AG10803 (cell line): Measurements from ENCODE around the gene SPATA31C1.
"Not testable (repeated sequence)": the region's sequence is repeated elsewhere in the genome, so short reads cannot be mapped to it uniquely, and the experiment has no call there.

Source experiments
- DNase-seq: peaks from one replicate; pipeline ENCODE4 v3.0.0; 2010; ENCODE audit warnings: low read depth
- H3K4me3 ChIP-seq: 2 replicates; pipeline ENCODE4 v1.5.1; 2011; ENCODE audit warnings: mild to moderate bottlenecking, low read length, control low read depth
- TF ChIP-seq, protein P1 (sequence below): conservative IDR thresholded peaks from 2 replicates; pipeline ENCODE4 v1.5.1; 2011; ENCODE audit warnings: mild to moderate bottlenecking, low read length, control low read depth, inconsistent platforms

Gene SPATA31C1

DNA sequence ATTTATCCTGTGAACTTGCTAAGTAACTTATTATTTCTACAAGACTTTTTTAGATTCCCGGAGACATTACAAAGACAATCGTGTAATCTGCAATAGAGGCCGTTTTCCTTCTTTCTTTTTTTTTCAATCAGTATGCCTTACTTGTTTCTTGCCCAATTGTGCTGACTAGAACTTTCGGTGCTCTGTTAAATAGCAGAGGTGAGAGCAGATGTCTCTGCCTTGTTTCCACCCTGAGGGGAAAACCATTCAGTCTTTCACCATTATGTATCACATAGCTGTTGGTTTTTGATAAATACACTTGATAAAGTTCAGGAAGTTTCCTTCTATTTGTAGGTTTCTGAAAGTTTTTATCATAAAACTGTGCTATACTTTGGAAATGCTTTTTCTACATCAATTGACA is 24.8 kb upstream of the SPATA31C1 start:
- H3K4me3 ChIP-seq: no peak overlapping the region
- TF ChIP-seq, protein P1, sequence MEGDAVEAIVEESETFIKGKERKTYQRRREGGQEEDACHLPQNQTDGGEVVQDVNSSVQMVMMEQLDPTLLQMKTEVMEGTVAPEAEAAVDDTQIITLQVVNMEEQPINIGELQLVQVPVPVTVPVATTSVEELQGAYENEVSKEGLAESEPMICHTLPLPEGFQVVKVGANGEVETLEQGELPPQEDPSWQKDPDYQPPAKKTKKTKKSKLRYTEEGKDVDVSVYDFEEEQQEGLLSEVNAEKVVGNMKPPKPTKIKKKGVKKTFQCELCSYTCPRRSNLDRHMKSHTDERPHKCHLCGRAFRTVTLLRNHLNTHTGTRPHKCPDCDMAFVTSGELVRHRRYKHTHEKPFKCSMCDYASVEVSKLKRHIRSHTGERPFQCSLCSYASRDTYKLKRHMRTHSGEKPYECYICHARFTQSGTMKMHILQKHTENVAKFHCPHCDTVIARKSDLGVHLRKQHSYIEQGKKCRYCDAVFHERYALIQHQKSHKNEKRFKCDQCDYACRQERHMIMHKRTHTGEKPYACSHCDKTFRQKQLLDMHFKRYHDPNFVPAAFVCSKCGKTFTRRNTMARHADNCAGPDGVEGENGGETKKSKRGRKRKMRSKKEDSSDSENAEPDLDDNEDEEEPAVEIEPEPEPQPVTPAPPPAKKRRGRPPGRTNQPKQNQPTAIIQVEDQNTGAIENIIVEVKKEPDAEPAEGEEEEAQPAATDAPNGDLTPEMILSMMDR: no peak
- no peak for DNase-seq

DNA sequence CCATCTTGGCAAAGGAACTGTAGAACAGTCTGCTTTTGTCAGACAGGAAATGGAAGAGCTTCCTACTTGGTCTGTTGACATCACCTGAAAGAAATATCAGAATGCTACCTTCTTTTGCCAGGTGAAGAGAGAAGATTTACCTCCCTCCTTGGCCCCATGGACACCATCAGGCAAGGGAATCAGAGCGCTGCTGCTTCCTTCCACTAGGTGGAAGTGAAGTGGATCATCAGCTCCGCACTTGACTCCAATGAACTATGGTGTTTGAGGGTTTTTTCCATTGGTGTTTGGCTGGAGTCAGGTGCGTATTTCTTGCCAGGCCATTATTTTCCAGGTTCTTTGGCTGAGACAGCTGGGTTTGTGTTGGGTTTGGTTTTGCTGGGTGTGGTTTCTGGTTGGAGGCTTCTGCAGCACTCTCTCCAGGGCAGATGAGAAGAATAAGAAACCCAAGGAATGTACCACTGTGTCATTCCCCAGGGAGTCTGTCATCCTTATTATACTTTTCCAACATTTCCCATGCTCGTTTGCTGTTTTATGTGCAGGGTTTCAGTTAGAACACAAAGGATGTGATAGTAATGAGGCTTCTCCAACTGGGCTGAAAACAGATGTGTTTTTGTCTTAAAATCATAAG is 22.6 kb upstream of the SPATA31C1 start:
- no peak overlapping the region for H3K4me3 ChIP-seq
- peak; percentile 53 for DNase-seq
- TF ChIP-seq, protein P1: 0 out of 2 replicates have a peak, but pooled peaks have one; percentile 1

DNA sequence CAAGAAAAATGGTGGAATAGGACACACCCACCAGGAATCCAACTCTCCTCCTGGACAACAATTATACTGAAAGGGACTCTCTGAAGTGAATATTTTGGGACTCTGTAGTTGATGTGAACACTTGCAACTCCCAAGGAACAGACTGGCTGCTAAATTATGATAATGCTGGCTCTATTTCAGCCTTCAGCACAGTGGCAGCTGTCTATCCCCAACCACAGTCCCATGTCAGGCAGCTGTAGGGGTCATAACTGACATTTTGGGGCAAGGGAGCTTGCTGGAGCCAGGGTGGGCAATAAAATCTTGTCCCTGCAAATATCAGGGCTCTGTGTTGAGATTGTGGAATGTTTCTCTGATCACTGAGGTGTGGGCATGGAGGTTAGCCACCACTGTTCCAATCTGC is 20.9 kb upstream of the SPATA31C1 start:
- DNase-seq: no peak

DNA sequence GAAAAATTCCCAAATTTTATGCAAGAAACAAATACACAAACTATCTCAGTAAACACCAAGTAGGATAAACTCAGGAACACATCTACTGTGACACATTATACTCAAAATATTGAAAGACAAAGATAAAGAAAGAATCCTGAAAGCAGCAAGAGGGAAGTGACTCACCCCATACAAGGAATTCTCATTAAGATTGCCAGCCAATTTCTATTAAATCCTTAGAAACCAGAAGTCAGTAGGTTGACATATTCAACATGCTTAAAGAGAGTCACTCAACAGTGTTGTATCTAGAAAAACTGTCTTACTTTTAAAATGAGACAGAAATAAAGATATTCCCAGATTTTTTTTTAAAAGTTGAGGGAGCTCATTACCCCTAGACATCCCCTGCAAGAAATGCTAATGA is 19.6 kb upstream of the SPATA31C1 start:
- TF ChIP-seq, protein P1: no peak
- no peak overlapping the region for H3K4me3 ChIP-seq
- DNase-seq: peak; percentile 38

More for the DNA sequence above, 20.9 kb upstream of the SPATA31C1 start:
- no peak overlapping the region for H3K4me3 ChIP-seq
- TF ChIP-seq, protein P1: no peak

DNA sequence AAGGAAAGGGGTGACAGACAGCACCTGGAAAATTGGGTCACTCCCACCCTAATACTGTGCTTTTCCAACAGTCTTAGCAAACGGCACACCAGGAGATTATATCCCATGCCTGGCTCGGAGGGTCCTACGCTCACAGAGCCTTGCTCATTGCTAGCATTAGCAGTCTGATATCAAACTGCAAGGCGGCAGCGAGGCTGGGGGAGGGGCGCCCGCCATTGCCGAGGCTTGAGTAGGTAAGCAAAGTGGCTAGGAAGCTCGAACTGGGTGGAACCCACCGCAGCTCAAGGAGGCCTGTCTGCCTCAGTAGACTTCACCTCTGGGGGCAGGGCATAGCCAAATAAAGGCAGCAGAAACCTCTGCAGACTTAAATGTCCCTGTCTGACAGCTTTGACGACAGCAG is 15.4 kb upstream of the SPATA31C1 start:
- DNase-seq, H3K4me3 ChIP-seq: not testable (repeated sequence)

DNA sequence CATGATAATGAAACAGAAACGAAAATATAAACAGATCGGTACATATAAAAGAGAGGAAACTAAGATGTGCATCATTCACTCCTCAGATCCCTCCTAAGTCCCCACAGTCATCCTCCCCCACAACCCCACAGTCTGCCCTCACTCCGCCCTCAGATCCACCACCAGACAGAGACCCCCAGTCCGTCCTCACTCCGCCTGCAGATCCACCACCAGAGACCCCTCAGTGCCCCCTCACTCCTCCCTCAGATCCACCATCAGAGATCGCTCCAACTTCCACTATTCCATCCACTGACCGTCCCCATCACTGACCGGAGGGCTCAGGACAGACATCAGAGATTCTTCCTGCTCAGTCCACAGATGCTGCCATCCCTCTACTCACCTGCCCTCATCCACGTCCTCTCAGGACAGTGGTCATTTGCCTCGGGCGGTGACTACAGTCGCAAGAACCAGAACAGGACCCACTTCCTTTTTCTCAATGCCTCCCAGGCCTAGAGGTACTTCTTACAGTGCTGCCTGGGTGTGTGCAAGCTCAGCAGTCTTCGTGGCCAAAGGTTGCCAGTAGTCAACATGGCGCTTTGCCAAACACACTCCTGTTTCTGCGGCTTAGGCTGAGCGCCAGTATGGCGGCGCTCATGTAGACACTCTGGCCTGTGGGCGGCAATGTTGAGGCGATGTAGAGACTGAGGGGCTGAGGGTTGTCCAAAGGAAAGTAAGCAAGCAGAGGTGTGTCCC is 8.3 kb upstream of the SPATA31C1 start:
- TF ChIP-seq, protein P1: no peak
- no peak overlapping the region for H3K4me3 ChIP-seq
- no peak for DNase-seq

DNA sequence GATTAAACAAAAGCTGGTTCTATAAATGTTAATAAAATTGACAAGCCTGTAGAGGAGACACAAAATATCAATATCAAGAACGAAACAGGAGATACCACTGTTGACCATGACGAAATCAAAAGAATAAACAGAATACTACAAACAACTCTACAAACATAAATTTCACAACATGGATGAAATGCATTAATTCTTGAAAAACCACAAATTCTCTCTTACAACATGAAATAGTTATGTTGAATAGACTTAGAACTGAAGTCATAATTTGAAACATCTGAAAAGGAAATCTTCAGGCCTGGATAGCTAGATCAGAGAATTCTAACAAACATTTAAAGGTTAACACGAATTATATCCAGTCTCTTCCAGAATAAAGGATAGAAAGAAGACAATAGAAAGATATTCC is 6.9 kb upstream of the SPATA31C1 start:
- no peak overlapping the region for H3K4me3 ChIP-seq
- TF ChIP-seq, protein P1: no peak
- peak; percentile 76 for DNase-seq

DNA sequence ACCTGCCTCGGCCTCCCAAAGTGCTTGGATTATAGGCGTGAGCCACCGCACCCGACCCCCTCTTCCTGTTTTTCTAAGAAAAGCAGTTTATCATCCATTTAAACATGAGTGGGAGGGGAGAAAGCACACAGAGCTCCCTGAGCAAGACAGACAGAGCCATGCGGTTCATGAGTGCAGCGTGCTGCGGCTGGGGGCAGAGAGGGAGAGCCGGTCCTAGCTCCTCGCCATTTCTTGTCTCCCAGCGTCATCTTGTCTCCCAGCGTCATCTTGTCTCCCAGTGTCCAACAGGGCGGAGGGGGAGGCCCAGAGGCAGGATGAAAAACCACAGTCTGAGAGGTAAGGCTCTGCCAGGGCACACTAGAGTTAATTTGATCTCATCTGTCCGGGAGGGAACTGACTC is 1.3 kb downstream of the SPATA31C1 start:
- not testable (repeated sequence) for DNase-seq, H3K4me3 ChIP-seq

DNA sequence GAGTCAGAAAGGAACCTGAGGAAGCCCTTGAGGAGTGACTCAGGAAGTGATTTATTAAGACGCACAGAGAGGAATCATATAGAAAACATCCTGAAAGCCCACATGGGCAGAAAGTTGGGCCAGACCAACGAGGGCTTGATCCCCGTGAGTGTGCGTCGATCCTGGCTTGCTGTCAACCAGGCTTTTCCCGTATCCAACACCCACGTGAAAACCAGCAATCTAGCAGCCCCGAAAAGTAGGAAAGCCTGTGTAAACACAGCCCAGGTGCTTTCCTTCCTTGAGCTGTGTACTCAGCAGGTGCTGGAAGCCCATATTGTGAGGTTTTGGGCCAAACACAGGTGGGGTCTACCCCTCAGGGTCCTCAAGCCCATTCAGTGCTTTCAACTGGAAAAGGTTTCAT is 3.8 kb downstream of the SPATA31C1 start:
- not testable (repeated sequence) for H3K4me3 ChIP-seq, DNase-seq

DNA sequence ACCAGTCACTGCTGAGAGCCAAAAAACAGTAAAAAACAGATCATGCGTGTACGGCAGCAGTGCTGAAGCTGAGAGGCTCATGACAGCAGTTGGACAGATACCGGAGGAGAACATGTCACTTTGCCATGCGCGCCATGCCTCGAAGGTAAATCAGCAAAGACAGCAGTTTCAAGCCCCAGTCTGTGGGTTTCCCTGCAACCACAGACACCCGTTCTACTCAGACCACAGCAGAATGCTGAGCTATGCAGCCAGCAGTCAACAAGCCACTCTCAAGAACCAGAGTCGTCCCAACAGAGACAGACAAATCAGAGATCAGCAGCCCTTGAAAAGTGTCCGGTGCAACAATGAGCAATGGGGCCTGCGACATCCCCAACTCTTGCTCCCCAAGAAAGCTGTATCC is 5.2 kb downstream of the SPATA31C1 start:
- H3K4me3 ChIP-seq: not testable (repeated sequence)
- peak; percentile 1 for DNase-seq

DNA sequence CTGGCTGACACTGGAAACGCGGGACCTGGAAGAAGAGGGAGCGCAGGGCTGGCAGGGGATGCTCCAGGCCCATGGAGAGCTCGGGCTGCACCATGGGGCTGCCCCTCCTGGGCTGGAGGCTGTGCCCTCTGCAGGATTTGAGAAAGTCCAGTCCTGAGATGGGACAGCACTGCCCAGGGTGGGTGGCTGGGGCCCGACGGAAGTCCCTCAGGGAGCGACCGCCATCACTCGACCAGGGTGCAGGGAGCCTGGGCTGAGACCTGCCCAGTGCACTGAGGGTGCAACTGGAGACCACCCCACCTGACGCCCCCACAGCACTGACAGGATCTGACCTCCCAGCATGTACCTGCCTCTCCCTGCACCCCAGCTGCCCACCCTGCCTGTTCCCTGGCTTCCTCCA is 7.1 kb downstream of the SPATA31C1 start:
- not testable (repeated sequence) for DNase-seq, H3K4me3 ChIP-seq

DNA sequence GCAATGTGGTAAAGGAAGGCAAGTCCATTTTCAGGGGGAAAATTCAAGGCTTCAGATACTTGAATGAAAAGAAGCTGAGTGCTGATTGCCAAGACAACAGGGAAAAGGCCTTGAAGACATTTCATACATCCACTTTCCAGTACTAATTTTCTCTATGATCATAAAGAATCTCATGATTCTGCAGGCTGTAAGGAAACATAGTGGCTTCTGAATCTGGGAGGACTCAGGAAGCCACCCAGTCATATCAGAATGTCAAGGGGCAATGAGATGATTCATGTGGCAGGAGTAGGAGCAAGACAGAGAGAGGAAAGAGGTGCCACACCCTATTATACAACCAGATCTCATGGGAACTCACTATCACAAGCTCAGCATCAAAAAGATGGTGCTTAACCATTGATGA is 11.4 kb downstream of the SPATA31C1 start:
- DNase-seq: not testable (repeated sequence)

More for the DNA sequence above, 11.4 kb downstream of the SPATA31C1 start:
- not testable (repeated sequence) for H3K4me3 ChIP-seq
